ENCODE data around the gene TLR10.

Gene TLR10, protein sequence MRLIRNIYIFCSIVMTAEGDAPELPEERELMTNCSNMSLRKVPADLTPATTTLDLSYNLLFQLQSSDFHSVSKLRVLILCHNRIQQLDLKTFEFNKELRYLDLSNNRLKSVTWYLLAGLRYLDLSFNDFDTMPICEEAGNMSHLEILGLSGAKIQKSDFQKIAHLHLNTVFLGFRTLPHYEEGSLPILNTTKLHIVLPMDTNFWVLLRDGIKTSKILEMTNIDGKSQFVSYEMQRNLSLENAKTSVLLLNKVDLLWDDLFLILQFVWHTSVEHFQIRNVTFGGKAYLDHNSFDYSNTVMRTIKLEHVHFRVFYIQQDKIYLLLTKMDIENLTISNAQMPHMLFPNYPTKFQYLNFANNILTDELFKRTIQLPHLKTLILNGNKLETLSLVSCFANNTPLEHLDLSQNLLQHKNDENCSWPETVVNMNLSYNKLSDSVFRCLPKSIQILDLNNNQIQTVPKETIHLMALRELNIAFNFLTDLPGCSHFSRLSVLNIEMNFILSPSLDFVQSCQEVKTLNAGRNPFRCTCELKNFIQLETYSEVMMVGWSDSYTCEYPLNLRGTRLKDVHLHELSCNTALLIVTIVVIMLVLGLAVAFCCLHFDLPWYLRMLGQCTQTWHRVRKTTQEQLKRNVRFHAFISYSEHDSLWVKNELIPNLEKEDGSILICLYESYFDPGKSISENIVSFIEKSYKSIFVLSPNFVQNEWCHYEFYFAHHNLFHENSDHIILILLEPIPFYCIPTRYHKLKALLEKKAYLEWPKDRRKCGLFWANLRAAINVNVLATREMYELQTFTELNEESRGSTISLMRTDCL

DNA sequence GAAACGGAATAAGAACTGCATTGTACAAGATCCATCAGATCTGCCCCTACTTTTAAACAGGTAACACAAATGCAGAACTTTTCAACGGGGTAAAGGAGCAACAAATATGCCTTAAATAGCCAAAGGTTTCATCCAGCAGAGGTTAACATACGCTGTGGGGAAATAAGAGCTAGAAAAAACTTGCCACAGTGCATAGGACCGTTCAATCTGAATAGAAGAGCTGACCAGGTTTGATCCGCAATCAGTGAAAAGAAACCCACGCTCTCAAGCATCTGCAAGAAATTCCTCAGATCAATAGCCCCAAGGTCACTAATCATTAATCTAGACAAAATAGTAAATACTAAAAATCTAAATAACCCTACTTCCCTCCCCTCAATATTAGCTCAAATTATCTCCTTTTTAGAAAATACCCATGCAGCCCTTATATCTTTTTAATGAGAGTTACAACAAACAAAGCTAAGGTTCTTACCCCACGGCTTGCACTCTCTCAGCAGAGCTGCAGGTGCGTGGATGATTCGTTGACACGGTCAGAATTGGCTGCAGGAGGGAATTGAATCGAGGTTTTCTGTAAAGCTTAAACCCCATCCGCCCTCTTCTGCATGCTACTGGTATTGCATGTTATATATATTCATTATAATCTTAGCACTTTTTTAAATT is at the start of gene TLR10:
TSS of gene TLR10 (minus strand) at position 539 of the 657 bp plus-strand sequence. CDS start 7,400 bp downstream, outside the sequence.
- TF ChIP-seq, protein P1, sequence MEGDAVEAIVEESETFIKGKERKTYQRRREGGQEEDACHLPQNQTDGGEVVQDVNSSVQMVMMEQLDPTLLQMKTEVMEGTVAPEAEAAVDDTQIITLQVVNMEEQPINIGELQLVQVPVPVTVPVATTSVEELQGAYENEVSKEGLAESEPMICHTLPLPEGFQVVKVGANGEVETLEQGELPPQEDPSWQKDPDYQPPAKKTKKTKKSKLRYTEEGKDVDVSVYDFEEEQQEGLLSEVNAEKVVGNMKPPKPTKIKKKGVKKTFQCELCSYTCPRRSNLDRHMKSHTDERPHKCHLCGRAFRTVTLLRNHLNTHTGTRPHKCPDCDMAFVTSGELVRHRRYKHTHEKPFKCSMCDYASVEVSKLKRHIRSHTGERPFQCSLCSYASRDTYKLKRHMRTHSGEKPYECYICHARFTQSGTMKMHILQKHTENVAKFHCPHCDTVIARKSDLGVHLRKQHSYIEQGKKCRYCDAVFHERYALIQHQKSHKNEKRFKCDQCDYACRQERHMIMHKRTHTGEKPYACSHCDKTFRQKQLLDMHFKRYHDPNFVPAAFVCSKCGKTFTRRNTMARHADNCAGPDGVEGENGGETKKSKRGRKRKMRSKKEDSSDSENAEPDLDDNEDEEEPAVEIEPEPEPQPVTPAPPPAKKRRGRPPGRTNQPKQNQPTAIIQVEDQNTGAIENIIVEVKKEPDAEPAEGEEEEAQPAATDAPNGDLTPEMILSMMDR (IDR thresholded peaks at IDR 0.05; ENCODE audit: control insufficient read depth, insufficient read depth, low read depth, low read length, missing control alignments), result peak; percentile 67
- no peak for DNase-seq (ENCODE audit: low read depth)

DNA sequence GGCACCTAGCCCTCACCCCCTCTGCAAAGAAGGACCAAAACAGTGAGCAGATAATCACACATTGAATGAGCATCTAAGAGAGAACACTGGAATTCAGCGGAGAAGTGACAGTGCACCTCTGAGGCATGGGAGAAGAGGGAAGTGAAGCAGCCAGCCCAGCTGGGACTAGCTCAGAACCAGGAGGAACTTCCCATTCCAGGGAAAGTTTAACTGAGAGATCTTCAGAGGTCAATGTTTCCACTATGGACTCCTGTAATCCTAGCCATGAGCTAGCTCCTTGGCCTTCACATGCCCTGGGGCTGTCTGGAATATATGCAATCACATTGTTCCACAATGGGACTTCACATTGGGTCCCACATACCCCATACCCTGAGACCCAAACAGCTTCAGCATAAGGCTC is 49.4 kb upstream of the TLR10 start:
- no peak for DNase-seq (ENCODE audit: low read depth)
- TF ChIP-seq, protein P1 (IDR thresholded peaks at IDR 0.05; ENCODE audit: control insufficient read depth, insufficient read depth, low read depth, low read length, missing control alignments), result no peak
- no peak overlapping the region for H3K4me3 ChIP-seq (ENCODE audit: control insufficient read depth, low read depth, low read length)

More for the DNA sequence above, at the start of gene TLR10:
- no peak within 1 kb of the TSS for H3K4me3 ChIP-seq (ENCODE audit: control insufficient read depth, low read depth, low read length)

DNA sequence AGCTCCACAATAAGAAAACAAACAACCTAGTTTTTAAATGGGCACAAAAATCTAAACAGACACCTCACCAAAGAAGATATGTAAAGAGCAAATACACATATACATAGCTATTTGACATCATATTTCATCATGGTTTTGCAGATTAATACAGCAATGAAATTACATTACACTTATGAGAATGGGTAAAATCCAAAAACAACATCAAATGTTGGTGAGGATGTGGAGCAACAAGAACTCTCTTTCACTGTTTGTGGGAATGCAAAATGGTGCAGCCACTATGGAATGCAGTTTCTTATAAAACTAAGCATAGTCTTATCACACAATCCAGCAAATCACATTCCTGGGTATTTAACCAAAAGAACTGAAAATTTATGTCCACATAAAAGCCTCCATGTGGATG is 48.9 kb upstream of the TLR10 start:
- no peak overlapping the region for H3K4me3 ChIP-seq (ENCODE audit: control insufficient read depth, low read depth, low read length)
- DNase-seq (ENCODE audit: low read depth), result no peak
- TF ChIP-seq, protein P1 (IDR thresholded peaks at IDR 0.05; ENCODE audit: control insufficient read depth, insufficient read depth, low read depth, low read length, missing control alignments), result no peak

DNA sequence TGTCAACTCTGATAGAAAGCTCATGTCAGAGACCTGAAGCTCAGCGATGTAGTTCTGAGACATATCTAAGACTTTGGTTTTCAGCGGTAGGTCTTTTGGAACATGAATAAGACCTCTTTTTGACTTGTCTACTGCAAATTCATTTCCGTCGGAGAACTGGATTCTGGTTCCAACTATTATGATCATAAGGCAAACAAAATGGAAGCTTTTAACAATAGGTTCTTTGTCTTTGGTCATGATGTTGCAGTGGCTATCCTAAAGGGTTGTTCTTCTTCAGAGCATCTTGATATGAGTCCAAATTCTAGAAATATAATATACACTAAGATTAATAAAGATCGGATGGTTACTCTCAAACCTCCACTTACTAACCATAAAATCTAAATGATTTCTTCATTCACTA is 46.4 kb upstream of the TLR10 start:
- no peak for DNase-seq (ENCODE audit: low read depth)
- TF ChIP-seq, protein P1 (IDR thresholded peaks at IDR 0.05; ENCODE audit: control insufficient read depth, insufficient read depth, low read depth, low read length, missing control alignments), result no peak
- no peak overlapping the region for H3K4me3 ChIP-seq (ENCODE audit: control insufficient read depth, low read depth, low read length)

DNA sequence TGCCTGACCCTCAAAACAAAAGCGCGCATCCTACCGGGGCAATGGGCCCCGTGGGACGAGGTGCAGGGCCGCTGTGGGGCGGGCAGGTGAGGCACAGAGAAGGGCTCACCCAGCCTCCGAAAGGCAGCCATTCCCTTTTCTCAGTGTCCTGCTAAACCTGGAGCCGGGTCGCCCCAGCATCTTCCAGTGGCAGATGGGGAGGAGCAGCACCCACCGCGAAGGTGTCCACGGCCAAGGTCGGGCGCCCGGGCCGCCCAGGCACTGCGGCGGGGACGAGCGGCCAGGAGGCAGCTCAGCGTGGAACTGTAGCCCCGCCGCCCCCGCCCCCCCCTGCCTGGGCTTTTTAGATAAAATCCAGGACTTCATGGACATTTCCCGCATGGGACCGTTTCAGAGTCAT is 41.0 kb upstream of the TLR10 start:
- H3K4me3 ChIP-seq (ENCODE audit: control insufficient read depth, low read depth, low read length), result no peak overlapping the region
- TF ChIP-seq, protein P1 (IDR thresholded peaks at IDR 0.05; ENCODE audit: control insufficient read depth, insufficient read depth, low read depth, low read length, missing control alignments), result no peak
- DNase-seq (ENCODE audit: low read depth), result no peak

DNA sequence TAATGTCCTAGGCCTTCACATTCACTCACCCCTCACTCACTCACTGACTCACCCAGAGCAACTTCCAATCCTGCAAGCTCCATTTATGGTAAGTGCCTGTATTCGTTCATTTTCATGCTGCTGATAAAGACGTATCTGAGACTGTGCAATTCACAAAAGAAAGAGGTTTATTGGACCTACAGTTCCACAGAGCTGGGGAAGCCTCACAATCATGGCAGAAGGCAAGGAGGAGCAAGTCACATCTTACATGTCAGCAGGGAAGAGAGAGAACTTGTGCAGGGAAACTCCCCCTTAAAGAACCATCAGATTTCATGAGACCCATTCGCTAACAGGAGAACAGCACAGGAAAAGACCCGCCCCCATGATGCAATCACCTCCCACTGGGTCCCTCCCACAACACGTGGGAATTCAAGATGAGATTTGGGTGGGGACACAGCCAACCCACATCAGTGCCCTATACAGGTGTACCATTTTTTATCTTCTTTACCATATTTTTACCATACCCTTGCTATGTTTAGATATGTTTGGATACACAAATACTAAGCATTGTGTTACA is 40.0 kb upstream of the TLR10 start:
- H3K4me3 ChIP-seq (ENCODE audit: control insufficient read depth, low read depth, low read length), result no peak overlapping the region
- TF ChIP-seq, protein P1 (IDR thresholded peaks at IDR 0.05; ENCODE audit: control insufficient read depth, insufficient read depth, low read depth, low read length, missing control alignments), result no peak
- no peak for DNase-seq (ENCODE audit: low read depth)
